ENCODE results near the gene CCDC136. TPM values are rescaled to one million over a fixed set of nuclear protein-coding genes. Genes with fewer than 3 reads are reported as not detected.

CCDC136 gene
- polyA plus RNA-seq, 1 of the 3 experiments (the other 2 are of a cell fraction), result 48.4 TPM

DNA sequence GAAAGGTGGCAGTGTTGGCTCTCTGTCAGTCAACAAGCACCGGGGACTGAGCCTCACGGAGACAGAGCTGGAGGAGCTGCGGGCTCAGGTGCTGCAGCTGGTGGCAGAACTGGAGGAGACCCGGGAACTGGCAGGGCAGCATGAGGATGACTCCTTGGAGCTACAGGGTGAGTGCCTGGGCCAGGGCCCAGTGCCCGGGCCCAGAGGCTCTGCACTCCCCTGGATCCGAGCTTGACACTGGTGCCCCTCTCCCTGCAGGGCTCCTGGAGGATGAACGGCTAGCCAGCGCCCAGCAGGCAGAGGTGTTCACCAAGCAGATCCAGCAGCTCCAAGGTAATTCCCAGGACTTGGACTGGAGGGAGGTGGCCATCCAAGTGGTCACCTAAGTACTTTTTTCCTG, 2.7 kb downstream of the CCDC136 start:
- H3K27me3 ChIP-seq (ENCODE audit: insufficient read depth), result no peaks in the 10 kb centered on the region
- H3K4me1 ChIP-seq (ENCODE audit: control insufficient read depth in 1 of 2, insufficient read depth in 2 of 2, low read depth in 1 of 2, low read length in 1 of 2), result peaks cover 15 to 21% of the 10 kb centered on the region in 2 experiments
- H3K9ac ChIP-seq, result no peak overlapping the region
- H3K27ac ChIP-seq (ENCODE audit: low read depth in 2 of 2, low read length in 1 of 2), result no peak overlapping the region
- no peak overlapping the region for H3K4me2 ChIP-seq
- H3K79me2 ChIP-seq (ENCODE audit: insufficient read depth), result 0 out of 2 replicates have a peak, but pooled peaks cover 3% of the 10 kb centered on the region
- WGBS (ENCODE audit: low lambda C conversion rate), result 88% methylated on average over 4 of the region's 8 CpGs
- no peaks in the 10 kb centered on the region for H4K20me1 ChIP-seq (ENCODE audit: insufficient read depth)
- TF ChIP-seq, protein P1, sequence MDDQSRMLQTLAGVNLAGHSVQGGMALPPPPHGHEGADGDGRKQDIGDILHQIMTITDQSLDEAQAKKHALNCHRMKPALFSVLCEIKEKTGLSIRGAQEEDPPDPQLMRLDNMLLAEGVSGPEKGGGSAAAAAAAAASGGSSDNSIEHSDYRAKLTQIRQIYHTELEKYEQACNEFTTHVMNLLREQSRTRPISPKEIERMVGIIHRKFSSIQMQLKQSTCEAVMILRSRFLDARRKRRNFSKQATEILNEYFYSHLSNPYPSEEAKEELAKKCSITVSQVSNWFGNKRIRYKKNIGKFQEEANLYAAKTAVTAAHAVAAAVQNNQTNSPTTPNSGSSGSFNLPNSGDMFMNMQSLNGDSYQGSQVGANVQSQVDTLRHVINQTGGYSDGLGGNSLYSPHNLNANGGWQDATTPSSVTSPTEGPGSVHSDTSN (IDR thresholded peaks at IDR 0.05), result no peak
- TF ChIP-seq, protein P2, sequence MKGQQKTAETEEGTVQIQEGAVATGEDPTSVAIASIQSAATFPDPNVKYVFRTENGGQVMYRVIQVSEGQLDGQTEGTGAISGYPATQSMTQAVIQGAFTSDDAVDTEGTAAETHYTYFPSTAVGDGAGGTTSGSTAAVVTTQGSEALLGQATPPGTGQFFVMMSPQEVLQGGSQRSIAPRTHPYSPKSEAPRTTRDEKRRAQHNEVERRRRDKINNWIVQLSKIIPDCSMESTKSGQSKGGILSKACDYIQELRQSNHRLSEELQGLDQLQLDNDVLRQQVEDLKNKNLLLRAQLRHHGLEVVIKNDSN (IDR thresholded peaks at IDR 0.05; ENCODE audit: borderline replicate concordance, low read depth), result no peak
- no peak for TF ChIP-seq SIN3A (IDR thresholded peaks at IDR 0.05; ENCODE audit: borderline replicate concordance, low read depth, low read length)
- TF ChIP-seq NRF1 (IDR thresholded peaks at IDR 0.05; ENCODE audit: low read depth, low read length), result no peak
- no peak for TF ChIP-seq RXRA (IDR thresholded peaks at IDR 0.05; ENCODE audit: borderline replicate concordance, low read depth)
- no peak for TF ChIP-seq TAF1 (IDR thresholded peaks at IDR 0.05; ENCODE audit: borderline replicate concordance, low read depth, low read length)
- no peak for TF ChIP-seq TCF12 (IDR thresholded peaks at IDR 0.05)
- TF ChIP-seq RFX5 (IDR thresholded peaks at IDR 0.05; ENCODE audit: low read length), result no peak
- no peak for TF ChIP-seq MEF2A (IDR thresholded peaks at IDR 0.05; ENCODE audit: borderline replicate concordance, low read depth)
- no peak for TF ChIP-seq POLR2AphosphoS5 (IDR thresholded peaks at IDR 0.05; ENCODE audit: low read depth, low read length)
- TF ChIP-seq, protein P3, sequence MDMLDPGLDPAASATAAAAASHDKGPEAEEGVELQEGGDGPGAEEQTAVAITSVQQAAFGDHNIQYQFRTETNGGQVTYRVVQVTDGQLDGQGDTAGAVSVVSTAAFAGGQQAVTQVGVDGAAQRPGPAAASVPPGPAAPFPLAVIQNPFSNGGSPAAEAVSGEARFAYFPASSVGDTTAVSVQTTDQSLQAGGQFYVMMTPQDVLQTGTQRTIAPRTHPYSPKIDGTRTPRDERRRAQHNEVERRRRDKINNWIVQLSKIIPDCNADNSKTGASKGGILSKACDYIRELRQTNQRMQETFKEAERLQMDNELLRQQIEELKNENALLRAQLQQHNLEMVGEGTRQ (IDR thresholded peaks at IDR 0.05; ENCODE audit: borderline replicate concordance, low read depth, low read length), result no peak
- H3K36me3 ChIP-seq (replicated peaks in 1 of 2; ENCODE audit: control insufficient read depth in 1 of 2, insufficient read depth in 2 of 2, low read length in 1 of 2), result peaks cover 11 to 18% of the 10 kb centered on the region in 2 experiments
- no peaks in the 10 kb centered on the region for H3K9me3 ChIP-seq
- POLR2A ChIA-PET, result no interaction called here
- no peak overlapping the region for H2AFZ ChIP-seq (ENCODE audit: low read depth)
- H3F3A ChIP-seq (replicated peaks; ENCODE audit: insufficient read depth), result peaks cover 29% of the 10 kb centered on the region
- DNase-seq, result no peak
- H3K4me3 ChIP-seq (ENCODE audit: low read depth in 2 of 2, low read length in 1 of 2), result no peak overlapping the region
- CTCF ChIA-PET, result interaction anchor here (0.9 to 1.3 kb wide), 3 partner anchors 18 to 84 kb away, joined by 3 read pairs; no protein-coding TSS in a partner anchor
- H3K9me2 ChIP-seq, result no peaks in the 10 kb centered on the region

DNA sequence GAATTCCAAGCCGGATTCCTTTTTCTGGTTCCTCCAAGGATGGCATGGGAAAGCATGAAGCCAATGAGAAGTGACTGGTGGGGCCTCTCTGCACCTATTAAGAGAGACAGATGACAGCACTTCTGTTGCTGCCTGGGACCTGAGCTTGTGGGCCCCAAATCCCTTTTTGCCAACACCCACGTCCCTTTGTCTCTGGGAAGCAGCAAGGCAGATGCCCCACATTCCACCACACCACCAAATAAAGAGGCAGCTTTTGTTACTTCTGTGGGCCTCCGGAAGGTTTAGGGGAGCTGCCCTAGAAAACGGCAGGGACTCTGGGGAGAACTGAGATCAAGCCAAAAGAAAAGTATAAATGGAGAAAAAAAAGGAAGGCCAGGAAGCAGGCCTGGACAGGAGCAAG, 3.4 kb downstream of the CCDC136 start:
- H3K4me2 ChIP-seq, result no peak overlapping the region
- ChIA-PET CTCF (interaction anchor here (1.0 to 1.7 kb wide), 3 partner anchors 12 to 83 kb away, joined by 3 read pairs; no protein-coding TSS in a partner anchor), POLR2A (no interaction called here)
- H3K4me1 ChIP-seq (ENCODE audit: control insufficient read depth in 1 of 2, insufficient read depth in 2 of 2, low read depth in 1 of 2, low read length in 1 of 2), result peaks cover 15 to 21% of the 10 kb centered on the region in 2 experiments
- no peak overlapping the region for H2AFZ ChIP-seq (ENCODE audit: low read depth)
- no peak overlapping the region for H3K4me3 ChIP-seq (ENCODE audit: low read depth in 2 of 2, low read length in 1 of 2)
- 0 out of 2 replicates have a peak, but pooled peaks cover 3% of the 10 kb centered on the region for H3K79me2 ChIP-seq (ENCODE audit: insufficient read depth)
- 92% methylated on average over 4 of the region's 4 CpGs for WGBS (ENCODE audit: low lambda C conversion rate)
- H3K9ac ChIP-seq, result no peak overlapping the region
- no peak overlapping the region for H3K27ac ChIP-seq (ENCODE audit: low read depth in 2 of 2, low read length in 1 of 2)
- peaks cover 26% of the 10 kb centered on the region for H3F3A ChIP-seq (replicated peaks; ENCODE audit: insufficient read depth)
- H4K20me1 ChIP-seq (ENCODE audit: insufficient read depth), result no peaks in the 10 kb centered on the region
- no peaks in the 10 kb centered on the region for H3K9me2 ChIP-seq
- H3K27me3 ChIP-seq (ENCODE audit: insufficient read depth), result no peaks in the 10 kb centered on the region
- peaks cover 11 to 18% of the 10 kb centered on the region in 2 experiments for H3K36me3 ChIP-seq (replicated peaks in 1 of 2; ENCODE audit: control insufficient read depth in 1 of 2, insufficient read depth in 2 of 2, low read length in 1 of 2)
- no peak for DNase-seq
- no peaks in the 10 kb centered on the region for H3K9me3 ChIP-seq
- no peak for TF ChIP-seq TAF1 (IDR thresholded peaks at IDR 0.05; ENCODE audit: borderline replicate concordance, low read depth, low read length)
- no peak for TF ChIP-seq POLR2AphosphoS5 (IDR thresholded peaks at IDR 0.05; ENCODE audit: low read depth, low read length)
- TF ChIP-seq MXI1 (IDR thresholded peaks at IDR 0.05; ENCODE audit: low read depth, low read length), result no peak
- no peak for TF ChIP-seq YY1 (IDR thresholded peaks at IDR 0.05; ENCODE audit: low read depth)
- TF ChIP-seq, protein P4, sequence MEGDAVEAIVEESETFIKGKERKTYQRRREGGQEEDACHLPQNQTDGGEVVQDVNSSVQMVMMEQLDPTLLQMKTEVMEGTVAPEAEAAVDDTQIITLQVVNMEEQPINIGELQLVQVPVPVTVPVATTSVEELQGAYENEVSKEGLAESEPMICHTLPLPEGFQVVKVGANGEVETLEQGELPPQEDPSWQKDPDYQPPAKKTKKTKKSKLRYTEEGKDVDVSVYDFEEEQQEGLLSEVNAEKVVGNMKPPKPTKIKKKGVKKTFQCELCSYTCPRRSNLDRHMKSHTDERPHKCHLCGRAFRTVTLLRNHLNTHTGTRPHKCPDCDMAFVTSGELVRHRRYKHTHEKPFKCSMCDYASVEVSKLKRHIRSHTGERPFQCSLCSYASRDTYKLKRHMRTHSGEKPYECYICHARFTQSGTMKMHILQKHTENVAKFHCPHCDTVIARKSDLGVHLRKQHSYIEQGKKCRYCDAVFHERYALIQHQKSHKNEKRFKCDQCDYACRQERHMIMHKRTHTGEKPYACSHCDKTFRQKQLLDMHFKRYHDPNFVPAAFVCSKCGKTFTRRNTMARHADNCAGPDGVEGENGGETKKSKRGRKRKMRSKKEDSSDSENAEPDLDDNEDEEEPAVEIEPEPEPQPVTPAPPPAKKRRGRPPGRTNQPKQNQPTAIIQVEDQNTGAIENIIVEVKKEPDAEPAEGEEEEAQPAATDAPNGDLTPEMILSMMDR (IDR thresholded peaks at IDR 0.05), result no peak
- no peak for TF ChIP-seq NFIC (IDR thresholded peaks at IDR 0.05; ENCODE audit: borderline replicate concordance)
- TF ChIP-seq, protein P5, sequence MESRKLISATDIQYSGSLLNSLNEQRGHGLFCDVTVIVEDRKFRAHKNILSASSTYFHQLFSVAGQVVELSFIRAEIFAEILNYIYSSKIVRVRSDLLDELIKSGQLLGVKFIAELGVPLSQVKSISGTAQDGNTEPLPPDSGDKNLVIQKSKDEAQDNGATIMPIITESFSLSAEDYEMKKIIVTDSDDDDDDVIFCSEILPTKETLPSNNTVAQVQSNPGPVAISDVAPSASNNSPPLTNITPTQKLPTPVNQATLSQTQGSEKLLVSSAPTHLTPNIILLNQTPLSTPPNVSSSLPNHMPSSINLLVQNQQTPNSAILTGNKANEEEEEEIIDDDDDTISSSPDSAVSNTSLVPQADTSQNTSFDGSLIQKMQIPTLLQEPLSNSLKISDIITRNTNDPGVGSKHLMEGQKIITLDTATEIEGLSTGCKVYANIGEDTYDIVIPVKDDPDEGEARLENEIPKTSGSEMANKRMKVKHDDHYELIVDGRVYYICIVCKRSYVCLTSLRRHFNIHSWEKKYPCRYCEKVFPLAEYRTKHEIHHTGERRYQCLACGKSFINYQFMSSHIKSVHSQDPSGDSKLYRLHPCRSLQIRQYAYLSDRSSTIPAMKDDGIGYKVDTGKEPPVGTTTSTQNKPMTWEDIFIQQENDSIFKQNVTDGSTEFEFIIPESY (IDR thresholded peaks at IDR 0.05; ENCODE audit: borderline replicate concordance, low read depth), result no peak
- no peak for TF ChIP-seq ELF1 (IDR thresholded peaks at IDR 0.05)
- TF ChIP-seq GABPA (IDR thresholded peaks at IDR 0.05; ENCODE audit: low read depth), result no peak
- TF ChIP-seq RXRA (IDR thresholded peaks at IDR 0.05; ENCODE audit: borderline replicate concordance, low read depth), result no peak
- no peak for TF ChIP-seq EP300 (IDR thresholded peaks at IDR 0.05; ENCODE audit: borderline replicate concordance in 1 of 2, low read depth in 1 of 2, low read length in 1 of 2)
- TF ChIP-seq TCF12 (IDR thresholded peaks at IDR 0.05), result no peak
- TF ChIP-seq, protein P6, sequence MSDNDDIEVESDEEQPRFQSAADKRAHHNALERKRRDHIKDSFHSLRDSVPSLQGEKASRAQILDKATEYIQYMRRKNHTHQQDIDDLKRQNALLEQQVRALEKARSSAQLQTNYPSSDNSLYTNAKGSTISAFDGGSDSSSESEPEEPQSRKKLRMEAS (IDR thresholded peaks at IDR 0.05; ENCODE audit: low read depth), result no peak
